ENCODE measurements around the gene IMMP2L. TPM values are rescaled to one million over a fixed set of nuclear protein-coding genes. Genes with fewer than 3 reads are reported as not detected.

IMMP2L gene
- total RNA-seq, 1 experiment from 2014 or later = 12.8 TPM

DNA sequence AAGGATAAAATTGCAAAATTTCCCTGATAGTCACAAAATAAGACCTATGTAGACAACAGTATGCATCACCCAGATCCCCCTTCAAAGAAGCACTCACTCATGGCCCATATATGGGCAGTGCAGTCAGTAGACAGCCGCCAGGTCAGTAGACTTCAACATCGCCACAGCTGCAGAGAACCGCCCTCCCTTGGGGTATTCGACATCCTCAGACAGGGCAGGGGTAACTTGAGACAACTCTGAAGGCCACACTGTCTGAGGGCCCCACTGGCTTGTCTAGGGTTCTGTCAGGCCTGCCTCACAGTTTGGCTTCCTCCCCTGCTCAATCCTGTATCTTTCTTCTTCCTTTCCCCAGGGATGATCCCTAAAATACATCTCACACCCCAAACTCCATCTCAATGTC lies 172.3 kb downstream of the IMMP2L start:
- H3K36me3 ChIP-seq = no peaks in the 10 kb centered on the region; the same call in 1 of the 2 replicates
- H3K4me3 ChIP-seq = no peak overlapping the region
- peak; percentile 62 to 67 for DNase-seq
- no peak overlapping the region for H3K27ac ChIP-seq
- H3K27me3 ChIP-seq = no peaks in the 10 kb centered on the region
- H3K9me3 ChIP-seq (replicated peaks) = peaks cover 3% of the 10 kb centered on the region; the same call in 1 of the 2 replicates
- H3K4me1 ChIP-seq = peaks cover 28% of the 10 kb centered on the region

DNA sequence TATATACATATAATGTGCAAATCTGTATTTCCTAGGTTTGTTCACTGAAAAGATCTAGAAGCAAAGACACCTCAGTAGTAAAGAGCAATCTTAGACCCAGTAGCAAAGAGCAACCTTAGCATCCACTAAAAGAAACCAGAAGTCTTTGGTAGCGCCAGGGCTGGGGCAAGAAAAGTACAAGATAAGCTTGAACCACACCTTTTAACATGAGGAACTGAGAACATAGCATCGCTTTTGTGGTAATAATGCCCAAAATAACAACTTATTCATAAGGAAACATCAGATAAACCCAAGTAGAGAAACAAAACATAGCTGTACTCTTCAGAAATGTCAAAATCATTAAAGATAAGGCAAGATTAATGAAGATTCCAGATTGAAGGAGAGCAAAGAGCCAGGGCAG lies 173.4 kb downstream of the IMMP2L start:
- H3K9me3 ChIP-seq (replicated peaks) = peaks cover 3% of the 10 kb centered on the region; the same call in 1 of the 2 replicates
- H3K4me3 ChIP-seq = no peak overlapping the region
- no peak for DNase-seq
- H3K27ac ChIP-seq = no peak overlapping the region
- peaks cover 17% of the 10 kb centered on the region for H3K4me1 ChIP-seq
- H3K27me3 ChIP-seq = no peaks in the 10 kb centered on the region
- no peaks in the 10 kb centered on the region; the same call in 1 of the 2 replicates for H3K36me3 ChIP-seq

DNA sequence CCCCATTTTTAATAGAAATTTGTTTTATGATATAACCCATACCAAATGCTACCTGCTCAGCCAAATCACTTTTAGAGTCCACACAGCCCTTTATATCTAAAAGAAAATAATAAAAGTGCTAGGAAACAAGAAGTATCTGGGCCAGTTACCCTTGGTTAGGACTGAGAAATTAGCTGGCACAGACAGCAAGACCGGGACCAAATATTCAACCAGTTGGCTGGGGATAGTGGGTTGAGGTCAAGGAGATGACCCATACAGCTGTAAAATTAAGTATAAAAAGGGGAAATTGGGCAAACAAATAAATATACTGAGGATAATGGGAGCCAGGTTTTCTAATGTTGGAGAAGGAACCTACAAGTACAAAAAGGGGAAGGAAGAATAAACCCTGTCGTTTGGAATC lies 174.3 kb downstream of the IMMP2L start:
- Histone ChIP-seq H3K36me3 (no peaks in the 10 kb centered on the region; the same call in 1 of the 2 replicates), H3K9me3 (replicated peaks) (peaks cover 3% of the 10 kb centered on the region; the same call in 1 of the 2 replicates), H3K27me3 (no peaks in the 10 kb centered on the region), H3K4me3 (no peak overlapping the region), H3K4me1 (peaks cover 13% of the 10 kb centered on the region), H3K27ac (no peak overlapping the region)
- no peak for DNase-seq

DNA sequence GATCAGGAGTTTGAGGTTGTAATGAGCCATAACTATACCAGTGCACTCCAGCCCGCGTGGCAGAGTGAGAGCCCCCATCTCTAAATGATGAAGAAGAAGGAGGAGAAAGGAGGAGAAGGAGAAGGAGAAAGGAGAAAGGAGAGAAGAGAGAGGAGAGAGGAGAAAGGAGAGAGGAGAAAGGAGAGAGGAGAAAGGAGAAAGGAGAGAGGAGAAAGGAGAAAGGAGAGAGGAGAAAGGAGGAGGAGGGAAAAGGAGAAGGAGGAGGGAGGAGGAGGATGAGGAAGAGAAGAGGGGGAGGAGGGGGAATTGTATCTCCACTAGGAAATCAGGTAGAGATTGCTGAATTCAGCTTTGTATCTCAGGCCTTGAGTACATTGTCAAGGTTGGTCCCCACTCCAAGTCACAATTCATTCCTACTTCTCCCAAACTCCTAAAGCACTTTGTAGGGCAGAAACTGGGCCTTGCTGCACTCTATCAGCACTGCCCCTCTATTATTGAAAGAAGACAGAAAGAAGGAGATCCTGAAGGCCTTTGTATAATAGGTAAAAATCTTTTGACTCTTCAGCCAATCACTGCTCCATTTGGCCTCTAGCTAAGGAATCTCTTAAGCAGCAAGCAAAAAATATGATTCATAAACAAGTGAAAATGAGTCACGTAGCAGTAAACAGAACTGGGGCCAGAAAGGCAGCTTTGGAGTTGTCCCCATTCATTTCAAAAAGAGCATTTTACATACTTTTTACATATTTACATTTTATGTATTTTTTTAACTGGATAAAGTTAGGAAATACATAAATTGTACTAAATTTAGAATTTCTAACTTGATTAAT lies 178.0 kb downstream of the IMMP2L start:
- Histone ChIP-seq H3K27ac (no peak overlapping the region), H3K27me3 (no peaks in the 10 kb centered on the region), H3K4me3 (no peak overlapping the region), H3K36me3 (no peaks in the 10 kb centered on the region; the same call in 1 of the 2 replicates), H3K9me3 (replicated peaks) (no peaks in the 10 kb centered on the region; the same call in 1 of the 2 replicates), H3K4me1 (no peaks in the 10 kb centered on the region)
- DNase-seq = no peak

DNA sequence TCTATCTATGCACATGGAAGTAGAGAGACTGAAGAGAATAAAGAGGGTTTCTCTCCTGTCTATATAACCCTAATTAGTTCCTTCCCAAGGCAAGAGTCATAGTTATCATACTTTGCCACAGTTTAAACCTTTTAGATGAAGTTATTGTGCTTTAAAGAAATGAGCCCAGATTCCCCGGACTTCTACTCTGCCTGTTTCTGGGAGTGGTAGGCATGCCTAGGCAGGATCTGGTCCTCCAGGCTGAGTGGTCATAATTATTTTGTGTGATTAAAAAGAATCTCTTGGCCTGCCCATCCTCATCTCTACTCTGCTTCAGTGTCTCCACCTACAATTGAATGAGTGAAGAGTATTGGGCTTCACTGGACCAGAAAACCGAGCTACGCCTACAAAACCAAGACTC lies 179.2 kb downstream of the IMMP2L start:
- no peaks in the 10 kb centered on the region for H3K4me1 ChIP-seq
- H3K27me3 ChIP-seq = no peaks in the 10 kb centered on the region
- H3K27ac ChIP-seq = no peak overlapping the region
- no peak overlapping the region for H3K4me3 ChIP-seq
- no peaks in the 10 kb centered on the region; the same call in none of the 2 replicates for H3K36me3 ChIP-seq
- no peaks in the 10 kb centered on the region; the same call in 1 of the 2 replicates for H3K9me3 ChIP-seq (replicated peaks)
- no peak for DNase-seq

DNA sequence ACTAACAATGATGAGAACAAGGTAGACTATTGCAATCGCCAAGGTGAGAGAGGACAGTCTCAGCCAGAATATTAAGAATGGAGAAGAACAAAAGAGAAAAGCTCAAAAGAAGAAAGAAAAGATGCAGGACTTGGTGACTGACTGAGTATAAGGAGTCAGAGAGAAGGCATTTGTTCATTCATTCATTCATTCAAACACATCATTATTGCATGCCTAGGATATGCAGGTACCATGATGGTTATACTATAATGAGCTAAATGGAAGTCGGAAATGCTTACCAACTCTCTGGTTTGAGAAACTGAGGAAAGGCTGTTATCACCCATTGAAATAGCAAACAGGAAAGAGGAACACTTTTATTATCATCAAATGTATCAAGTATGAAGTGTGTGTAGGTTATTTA lies 180.7 kb downstream of the IMMP2L start:
- H3K4me1 ChIP-seq = peaks cover 4% of the 10 kb centered on the region
- H3K9me3 ChIP-seq (replicated peaks) = peaks cover 6% of the 10 kb centered on the region; the same call in 1 of the 2 replicates
- no peak overlapping the region for H3K27ac ChIP-seq
- no peaks in the 10 kb centered on the region; the same call in 1 of the 2 replicates for H3K36me3 ChIP-seq
- no peak overlapping the region for H3K4me3 ChIP-seq
- DNase-seq = no peak
- no peaks in the 10 kb centered on the region for H3K27me3 ChIP-seq

DNA sequence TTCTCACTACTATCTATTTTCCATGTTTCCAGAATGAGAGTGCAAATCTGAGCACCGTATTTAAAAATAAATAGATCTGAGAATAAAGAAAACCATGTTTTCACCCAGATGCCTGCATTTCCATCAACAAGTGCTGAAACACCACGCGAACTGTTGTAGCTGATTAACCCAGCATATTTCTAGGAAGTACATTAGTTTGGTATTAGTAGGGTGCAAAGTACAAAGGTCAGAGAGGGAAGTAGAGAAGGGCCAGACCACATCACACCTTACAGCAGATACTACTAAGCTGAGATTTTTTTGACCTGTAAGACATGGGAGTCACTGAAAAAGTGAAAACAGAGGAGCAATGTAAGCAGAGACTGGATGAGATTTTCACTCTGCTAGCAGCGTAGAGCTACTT lies 181.3 kb downstream of the IMMP2L start:
- no peak for DNase-seq
- Histone ChIP-seq H3K9me3 (replicated peaks) (peaks cover 6% of the 10 kb centered on the region), H3K36me3 (no peaks in the 10 kb centered on the region; the same call in 1 of the 2 replicates), H3K4me3 (no peak overlapping the region), H3K27ac (no peak overlapping the region), H3K4me1 (peaks cover 4% of the 10 kb centered on the region), H3K27me3 (no peaks in the 10 kb centered on the region)

DNA sequence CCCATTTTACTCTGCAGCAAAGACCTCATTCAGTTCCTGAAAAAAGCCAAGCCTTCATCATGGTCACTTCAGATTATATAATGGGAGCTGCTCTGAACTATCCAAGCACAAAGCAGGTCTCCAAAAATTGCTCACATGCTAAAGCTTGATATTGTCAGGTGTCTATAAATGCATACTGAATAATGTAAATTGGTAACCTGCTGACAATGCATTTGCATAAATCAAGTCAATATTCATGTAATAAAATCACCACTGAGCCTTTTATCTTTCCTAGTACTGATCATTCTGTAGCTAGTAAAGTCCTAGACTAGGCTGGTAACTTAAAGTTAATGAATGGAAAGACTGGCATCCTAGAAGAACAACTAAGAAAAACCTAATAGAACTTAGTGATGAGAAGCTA lies 188.3 kb downstream of the IMMP2L start:
- Histone ChIP-seq H3K36me3 (no peaks in the 10 kb centered on the region; the same call in 1 of the 2 replicates), H3K9me3 (replicated peaks) (peaks cover 6% of the 10 kb centered on the region; the same call in 1 of the 2 replicates), H3K27ac (no peak overlapping the region), H3K4me1 (peaks cover 12% of the 10 kb centered on the region), H3K4me3 (no peak overlapping the region), H3K27me3 (no peaks in the 10 kb centered on the region)
- DNase-seq = no peak

DNA sequence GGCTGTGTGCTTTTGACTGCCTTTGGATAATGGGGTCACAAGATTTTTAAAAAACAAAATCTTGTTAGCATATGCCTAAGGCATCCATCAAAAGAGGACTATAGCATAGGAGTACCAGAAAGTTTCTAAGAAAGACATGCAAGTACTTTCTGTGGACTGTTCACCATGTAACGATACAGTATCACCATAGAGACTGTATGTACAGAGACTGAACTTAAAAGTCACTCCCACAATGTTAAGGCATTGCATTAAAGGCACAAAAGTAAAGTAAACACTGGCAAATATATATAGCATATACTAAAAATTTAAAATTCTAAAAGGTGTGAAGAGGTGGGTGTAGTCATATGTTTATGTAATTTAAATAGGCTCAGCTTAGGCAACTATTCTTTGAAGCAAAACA lies 190.9 kb downstream of the IMMP2L start:
- DNase-seq = no peak
- Histone ChIP-seq H3K27me3 (no peaks in the 10 kb centered on the region), H3K4me3 (no peak overlapping the region), H3K27ac (no peak overlapping the region), H3K4me1 (peaks cover 7% of the 10 kb centered on the region; the same call in 1 of the 2 replicates), H3K36me3 (no peaks in the 10 kb centered on the region), H3K9me3 (replicated peaks) (no peaks in the 10 kb centered on the region; the same call in 1 of the 2 replicates)

DNA sequence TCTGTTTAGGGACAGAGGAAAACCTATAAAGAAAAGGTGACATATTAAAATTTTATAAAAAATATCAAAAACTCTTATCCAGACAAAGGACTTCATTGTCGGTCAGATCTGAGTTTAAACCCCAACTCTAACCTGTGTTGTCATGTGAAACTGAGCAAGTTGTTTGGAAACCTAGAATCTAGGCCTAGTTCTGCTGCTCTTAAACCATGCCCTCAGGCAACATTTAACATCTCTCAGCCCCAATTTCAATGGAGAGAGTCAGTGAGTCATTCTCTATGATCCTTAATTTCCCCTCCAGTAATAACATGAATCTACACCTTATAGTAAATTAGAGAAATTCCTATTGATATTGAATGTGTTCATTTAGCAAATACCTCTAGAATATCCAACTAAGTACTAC lies 192.3 kb downstream of the IMMP2L start:
- H3K27ac ChIP-seq = no peak overlapping the region
- H3K4me3 ChIP-seq = no peak overlapping the region
- H3K4me1 ChIP-seq = peaks cover 7% of the 10 kb centered on the region; the same call in 1 of the 2 replicates
- DNase-seq = peak in 1 of 2 experiments; percentile 39
- H3K9me3 ChIP-seq (replicated peaks) = no peaks in the 10 kb centered on the region
- no peaks in the 10 kb centered on the region for H3K27me3 ChIP-seq
- no peaks in the 10 kb centered on the region for H3K36me3 ChIP-seq

DNA sequence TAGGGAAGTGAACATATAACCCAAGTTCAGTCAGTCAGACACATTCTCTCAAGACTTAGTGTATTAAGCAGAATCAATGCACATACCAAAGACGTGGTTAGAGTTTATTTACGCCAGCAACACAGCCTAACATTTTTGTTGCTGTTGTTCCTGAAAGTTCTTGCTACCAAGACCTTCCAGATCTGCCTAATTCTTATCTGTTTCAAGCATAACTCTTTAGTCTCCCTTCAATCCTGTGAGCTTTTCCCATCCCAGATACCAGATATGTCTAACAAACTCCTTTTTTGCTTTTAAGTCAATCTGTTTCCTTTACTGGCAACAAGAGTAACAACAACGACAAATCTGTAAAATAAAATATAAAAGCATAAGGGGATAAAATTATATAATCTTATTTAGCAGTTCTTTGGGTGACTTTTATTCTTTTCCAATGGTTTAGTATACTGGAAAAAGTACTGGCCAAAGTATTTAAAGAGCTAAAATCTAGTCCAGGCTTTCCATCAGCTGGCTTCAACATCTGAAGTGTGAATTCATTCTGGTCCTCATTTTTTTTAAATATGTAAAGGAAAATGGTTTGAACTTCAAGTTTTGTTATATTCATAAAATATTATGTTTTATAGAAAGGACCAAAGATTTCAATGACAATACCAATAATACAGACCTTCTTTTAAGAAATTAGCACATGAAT lies 193.8 kb downstream of the IMMP2L start:
- Histone ChIP-seq H3K27ac (no peak overlapping the region), H3K36me3 (no peaks in the 10 kb centered on the region), H3K4me3 (no peak overlapping the region), H3K9me3 (replicated peaks) (no peaks in the 10 kb centered on the region), H3K4me1 (peaks cover 13% of the 10 kb centered on the region), H3K27me3 (no peaks in the 10 kb centered on the region)
- no peak for DNase-seq

DNA sequence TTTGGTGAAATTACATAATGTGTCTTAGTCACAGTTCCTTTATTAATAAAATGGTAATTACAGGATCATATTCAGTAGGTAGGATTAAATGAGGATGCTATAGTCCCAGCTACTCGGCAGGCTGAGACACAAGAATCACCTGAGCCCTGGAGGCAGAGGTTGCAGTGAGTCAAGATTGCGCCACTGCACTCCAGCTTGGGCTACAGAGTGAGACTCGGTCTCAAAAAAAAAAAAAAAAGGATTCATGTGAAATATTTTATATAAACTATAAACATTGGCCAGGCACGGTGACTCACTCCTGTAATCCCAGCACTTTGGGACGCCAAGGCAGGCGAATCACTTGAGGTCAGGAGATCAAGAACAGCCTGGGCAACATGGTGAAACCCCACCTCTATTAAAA lies 197.9 kb downstream of the IMMP2L start:
- H3K9me3 ChIP-seq (replicated peaks) = no peaks in the 10 kb centered on the region
- DNase-seq = no peak
- peaks cover 21% of the 10 kb centered on the region for H3K4me1 ChIP-seq
- no peaks in the 10 kb centered on the region for H3K36me3 ChIP-seq
- no peak overlapping the region for H3K4me3 ChIP-seq
- H3K27me3 ChIP-seq = no peaks in the 10 kb centered on the region
- H3K27ac ChIP-seq = no peak overlapping the region

DNA sequence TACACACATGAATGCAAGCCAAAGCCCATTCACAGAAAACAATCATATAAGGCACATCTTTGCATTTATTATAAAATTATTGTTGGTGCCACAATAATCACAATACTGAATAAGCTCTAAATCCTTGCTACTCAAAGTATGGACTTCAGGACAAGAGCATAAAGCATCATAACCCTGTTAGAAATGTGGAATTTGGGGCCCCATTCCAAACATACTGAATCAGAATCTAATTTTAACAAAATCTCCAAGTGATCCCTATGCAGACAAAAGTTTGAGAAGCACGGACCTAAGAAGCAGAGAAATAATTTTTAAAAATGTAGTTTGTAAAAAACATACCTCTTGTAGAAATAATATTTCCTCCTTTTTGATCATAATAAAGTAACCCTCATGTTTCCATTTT lies 199.2 kb downstream of the IMMP2L start:
- no peaks in the 10 kb centered on the region for H3K27me3 ChIP-seq
- H3K27ac ChIP-seq = peak overlapping the region; percentile 37
- peaks cover 22% of the 10 kb centered on the region for H3K4me1 ChIP-seq
- H3K4me3 ChIP-seq = no peak overlapping the region
- H3K9me3 ChIP-seq (replicated peaks) = no peaks in the 10 kb centered on the region
- DNase-seq = peak in 1 of 2 experiments; percentile 8
- no peaks in the 10 kb centered on the region for H3K36me3 ChIP-seq

DNA sequence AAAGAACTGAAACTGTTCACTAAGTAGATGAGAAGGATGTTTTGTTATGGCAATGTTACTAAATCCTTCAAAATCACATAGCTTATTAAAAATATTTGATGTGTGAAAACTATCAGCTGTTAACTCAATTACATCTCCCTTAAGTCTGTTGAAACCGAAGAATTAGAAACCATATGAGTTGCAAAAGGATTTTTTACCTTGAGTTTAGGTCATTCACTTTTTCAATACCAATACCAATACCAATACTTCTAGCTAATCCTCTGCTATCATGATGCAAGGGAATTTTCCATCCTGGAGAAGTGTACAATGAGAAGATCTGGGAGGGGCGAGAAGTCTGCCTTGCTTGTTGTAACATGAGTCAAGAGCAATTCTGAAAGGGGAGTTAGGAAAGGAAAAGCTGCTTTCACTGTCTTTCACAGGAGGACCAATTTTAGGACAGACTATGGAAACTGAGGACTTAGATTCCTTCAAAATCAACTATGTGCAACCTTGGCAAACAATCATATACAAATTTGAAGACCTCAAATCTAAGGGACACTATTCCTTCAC lies 199.7 kb downstream of the IMMP2L start:
- H3K4me3 ChIP-seq = no peak overlapping the region
- peak overlapping the region; percentile 37 for H3K27ac ChIP-seq
- no peaks in the 10 kb centered on the region for H3K27me3 ChIP-seq
- H3K9me3 ChIP-seq (replicated peaks) = no peaks in the 10 kb centered on the region
- DNase-seq = peak in 1 of 2 experiments; percentile 59
- peaks cover 28% of the 10 kb centered on the region for H3K4me1 ChIP-seq
- no peaks in the 10 kb centered on the region for H3K36me3 ChIP-seq

DNA sequence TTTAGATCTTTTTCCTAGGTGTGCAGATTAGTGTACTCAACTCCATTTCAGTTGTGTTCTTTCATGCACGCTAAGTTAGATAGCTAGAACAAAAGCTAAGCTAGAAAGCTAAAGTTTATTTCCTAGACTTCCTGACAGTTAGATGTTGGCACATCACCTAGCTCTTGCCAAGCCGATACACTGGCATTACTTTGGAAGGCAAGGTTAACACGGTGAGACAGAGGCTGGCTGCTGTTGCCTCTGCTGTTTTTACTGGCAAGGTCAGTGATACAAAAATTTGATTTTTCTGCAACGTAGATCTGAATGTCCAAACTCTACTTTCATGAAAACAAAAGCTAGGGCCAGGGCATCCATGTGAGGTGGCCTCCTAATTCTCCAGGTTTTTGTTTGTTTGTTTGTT lies 203.4 kb downstream of the IMMP2L start:
- Histone ChIP-seq H3K4me3 (no peak overlapping the region), H3K27me3 (no peaks in the 10 kb centered on the region), H3K36me3 (no peaks in the 10 kb centered on the region), H3K9me3 (replicated peaks) (no peaks in the 10 kb centered on the region), H3K27ac (no peak overlapping the region), H3K4me1 (peaks cover 40% of the 10 kb centered on the region)
- DNase-seq = no peak

All from SJCRH30 (cell line).